PC-3 (cell line): ENCODE measurements around the gene SLC38A11.

Experiments used
- CTCF ChIP-seq: fragments of 300-600 bp; sonication (generic); conservative IDR thresholded peaks from 2 replicates; pipeline ENCODE4 v1.5.1; 2017; ENCODE audit warnings: antibody characterized with exemption, low read depth, mild to moderate bottlenecking, low read length
- EZH2 ChIP-seq: fragments of 300-600 bp; sonication (generic); IDR thresholded peaks from one replicate; pipeline ENCODE4 v1.6.1; 2017; ENCODE audit warnings: antibody characterized with exemption, mild to moderate bottlenecking, low read length; ENCODE audit not compliant: unreplicated experiment

GRCh38 chr2:164898475-164898874 is 56.9 kb downstream of the SLC38A11 start:
- no peak for TF ChIP-seq CTCF
- TF ChIP-seq EZH2: no peak
